Spleen (tissue), 7 donors: ENCODE results near the gene MOB1A.

Experiments
- CTCF ChIP-seq, 11 experiments: fragments of 200-600 bp in 7 of 11; fragments of 450-650 bp in 4 of 11; sonication (generic) in 4 of 11; IDR thresholded peaks in 8 of 11; conservative IDR thresholded peaks in 3 of 11; 1 replicate in 7 of 11; 2 replicates in 4 of 11; pipeline versions ENCODE4 v1.4.0 to v1.8.0; 2016 to 2021; ENCODE audit warnings: antibody characterized with exemption in 11 of 11, inconsistent platforms in 4 of 11, mild to moderate bottlenecking in 1 of 11
- POLR2AphosphoS5 ChIP-seq, 3 donors: sonication (generic); formaldehyde crosslinking; IDR thresholded peaks; one replicate each; pipeline ENCODE4 v1.5.1; 2017; ENCODE audit warnings: antibody characterized with exemption in 3 of 3
- donor health status: DM: no; HTN: no; CAD: no; lungs with moderate emphysema.
- donor health status: DM: no; HTN: no; CAD: no.
- donor health status: DM: no; HTN: no; CAD: no.

GRCh38 chr2:74223941-74224770, 45.5 kb upstream of the MOB1A start:
- TF ChIP-seq CTCF (IDR thresholded peaks at IDR 0.05 in 8 of 11, conservative IDR thresholded peaks at IDR 0.05 in 3 of 11) (no peak), POLR2AphosphoS5 (IDR thresholded peaks at IDR 0.05) (no peak)
